Ovary (tissue), 9 donors: ENCODE data around the gene SLC2A5. TPM values are rescaled to one million over a fixed set of nuclear protein-coding genes. Genes with fewer than 3 reads are reported as not detected.
"Not testable (repeated sequence)": the region's sequence is repeated elsewhere in the genome, so short reads cannot be mapped to it uniquely, and the experiment has no call there.

Source experiments
- DNase-seq, 5 donors: peaks; one replicate each; pipeline ENCODE4 v3.0.0-alpha.2; 2019 to 2020
- H3K27ac ChIP-seq, 2 donors: fragments of 200-600 bp; one replicate each; pipeline versions ENCODE4 v1.5.1 to v1.8.0; 2019 to 2022
- H3K27me3 ChIP-seq: fragments of 200-600 bp; one replicate; pipeline ENCODE4 v1.8.0; 2022
- H3K36me3 ChIP-seq: fragments of 200-600 bp; sonication (generic); one replicate; pipeline ENCODE4 v1.5.1; 2019
- H3K4me1 ChIP-seq: one replicate; pipeline ENCODE4 v1.8.1; 2013; ENCODE audit warnings: mild to moderate bottlenecking, moderate library complexity; ENCODE audit not compliant: insufficient read depth
- H3K4me3 ChIP-seq: fragments of 200-600 bp; sonication (generic); one replicate; pipeline ENCODE4 v1.5.1; 2017
- H3K9me3 ChIP-seq, 2 donors: fragments of 200-600 bp in 1 of 2; sonication (generic) in 1 of 2; one replicate each; pipeline versions ENCODE4 v1.5.1 to v1.8.1; 2013 to 2019; ENCODE audit warnings: mild to moderate bottlenecking in 1 of 2, moderate library complexity in 1 of 2
- EP300 ChIP-seq: sonication (generic); formaldehyde crosslinking; IDR thresholded peaks from one replicate; pipeline ENCODE4 v1.6.1; 2017; ENCODE audit warnings: antibody characterized with exemption
- POLR2A ChIP-seq: fragments of 450-650 bp; IDR thresholded peaks from one replicate; pipeline ENCODE4 v1.6.1; 2017; ENCODE audit warnings: antibody characterized with exemption, mild to moderate bottlenecking, moderate library complexity
- WGBS, 3 donors: extraction: QIAGEN DNeasy Blood & Tissue Kit in 1 of 3; methylation state at CpG; one replicate each; pipeline versions ENCODE4 v1.1.5 to v1.1.7; 2013 to 2017; 5-methylcytosine and 5-hydroxymethylcytosine counted together
- intact Hi-C, 4 donors: fragments of 100-400 bp; cut with DNase I; formaldehyde crosslinking; loops; one replicate each; pipeline versions ENCODE4 v1.11.0 to v1.15.1; 2022 to 2023
- polyA plus RNA-seq, 2 donors: library from polyadenylated mRNA; stranded (reverse); fragments of 200-250 nt in 1 of 2; fragments of 350-450 nt in 1 of 2; fragmentation: Illumina TruSeq in 1 of 2; extraction: RNeasy Lipid Tissue Mini Kit (QIAGEN cat#74804) in 1 of 2; gene quantifications; one replicate each; pipeline ENCODE4 v1.2.3, GENCODE V29; 2013 to 2014
- total RNA-seq, 7 donors: library from RNA; depleted of rRNA in 2 of 7; stranded (reverse); fragments of >200 nt in 2 of 7; fragmentation: NEBNext Ultra II Directional in 3 of 7; extraction: Animal tissue kit (Norgen Biotek cat#: 25700) in 3 of 7; gene quantifications; one replicate each; pipeline versions ENCODE4 v1.1.0 to v1.2.4, GENCODE V29; 2016 to 2023
- TF ChIP-seq, protein P1 (sequence below), 3 donors: fragments of 450-650 bp in 2 of 3; fragments of 200-600 bp in 1 of 3; IDR thresholded peaks; one replicate each; pipeline versions ENCODE4 v1.5.1 to v1.8.0; 2016 to 2022; ENCODE audit warnings: antibody characterized with exemption in 3 of 3, mild to moderate bottlenecking in 1 of 3
- donor health status: DM: no; HTN: no; CAD: no; lungs with moderate emphysema.
- donor health status: DM: no; HTN: no; CAD: no.
- donor health status: Bipolar disorder and iron deficiency.
- donor health status: DM: yes; HTN: yes; CAD: no.
- donor health status: DM: no; HTN: no; CAD: no.
- donor health status: DM: yes; HTN: yes; CAD: no.

SLC2A5 gene
- total and polyA plus RNA-seq, 9 donors = 0.64 to 19.4 (median 5.6) TPM

DNA sequence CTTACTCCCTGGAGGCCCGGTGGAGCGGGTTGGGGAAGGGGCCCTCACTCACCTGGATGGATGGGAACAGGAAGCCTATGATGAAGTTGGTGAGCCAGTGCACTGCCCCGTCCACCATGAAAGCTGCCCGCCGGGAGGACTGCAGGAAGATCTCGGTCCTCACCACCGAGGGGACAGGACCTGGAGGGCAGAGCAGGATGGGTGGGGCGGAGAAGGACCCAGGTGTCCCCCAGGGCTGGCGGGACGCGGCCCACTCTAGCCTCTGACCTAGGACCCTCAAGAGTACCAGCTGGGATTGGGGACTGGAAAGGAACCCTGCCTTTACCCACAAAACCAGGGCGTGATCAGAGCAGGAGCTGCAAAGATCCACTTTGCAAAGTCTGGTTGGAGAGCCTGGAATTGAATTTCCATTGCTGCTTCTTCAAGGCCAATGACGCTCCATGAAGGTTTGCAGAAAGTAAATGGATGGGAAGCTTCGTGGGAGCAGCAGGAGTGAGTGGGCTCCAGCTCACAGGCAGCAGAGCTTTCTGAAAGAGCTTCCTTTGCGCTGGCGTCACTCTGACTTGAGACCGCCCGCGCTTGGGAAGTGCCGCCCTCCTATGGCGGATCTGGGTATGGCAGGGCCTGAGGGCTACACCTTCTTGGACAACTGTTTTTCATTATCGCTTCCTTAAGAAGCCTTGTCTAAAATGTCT, 64.6 kb downstream of the SLC2A5 start:
- Histone ChIP-seq H3K9me3 (no peaks in the 10 kb centered on the region), H3K27me3 (no peaks in the 10 kb centered on the region), H3K36me3 (no peaks in the 10 kb centered on the region), H3K27ac (no peak overlapping the region), H3K4me3 (no peak overlapping the region), H3K4me1 (no peaks in the 10 kb centered on the region)
- TF ChIP-seq, protein P1, sequence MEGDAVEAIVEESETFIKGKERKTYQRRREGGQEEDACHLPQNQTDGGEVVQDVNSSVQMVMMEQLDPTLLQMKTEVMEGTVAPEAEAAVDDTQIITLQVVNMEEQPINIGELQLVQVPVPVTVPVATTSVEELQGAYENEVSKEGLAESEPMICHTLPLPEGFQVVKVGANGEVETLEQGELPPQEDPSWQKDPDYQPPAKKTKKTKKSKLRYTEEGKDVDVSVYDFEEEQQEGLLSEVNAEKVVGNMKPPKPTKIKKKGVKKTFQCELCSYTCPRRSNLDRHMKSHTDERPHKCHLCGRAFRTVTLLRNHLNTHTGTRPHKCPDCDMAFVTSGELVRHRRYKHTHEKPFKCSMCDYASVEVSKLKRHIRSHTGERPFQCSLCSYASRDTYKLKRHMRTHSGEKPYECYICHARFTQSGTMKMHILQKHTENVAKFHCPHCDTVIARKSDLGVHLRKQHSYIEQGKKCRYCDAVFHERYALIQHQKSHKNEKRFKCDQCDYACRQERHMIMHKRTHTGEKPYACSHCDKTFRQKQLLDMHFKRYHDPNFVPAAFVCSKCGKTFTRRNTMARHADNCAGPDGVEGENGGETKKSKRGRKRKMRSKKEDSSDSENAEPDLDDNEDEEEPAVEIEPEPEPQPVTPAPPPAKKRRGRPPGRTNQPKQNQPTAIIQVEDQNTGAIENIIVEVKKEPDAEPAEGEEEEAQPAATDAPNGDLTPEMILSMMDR (IDR thresholded peaks at IDR 0.05) = peak; percentile 66 to 83 (median 72)
- no peak for TF ChIP-seq EP300
- intact Hi-C loops = loop anchor here in 2 of 4 donors (5.0 to 10.0 kb wide), 3 partner anchors 97 to 1000 kb away; no protein-coding TSS in a partner anchor
- peak; percentile 63 to 85 (median 79) for DNase-seq
- WGBS, 3 donors = 50 to 54% (median 53%) methylated on average over 22 of the region's 22 CpGs

DNA sequence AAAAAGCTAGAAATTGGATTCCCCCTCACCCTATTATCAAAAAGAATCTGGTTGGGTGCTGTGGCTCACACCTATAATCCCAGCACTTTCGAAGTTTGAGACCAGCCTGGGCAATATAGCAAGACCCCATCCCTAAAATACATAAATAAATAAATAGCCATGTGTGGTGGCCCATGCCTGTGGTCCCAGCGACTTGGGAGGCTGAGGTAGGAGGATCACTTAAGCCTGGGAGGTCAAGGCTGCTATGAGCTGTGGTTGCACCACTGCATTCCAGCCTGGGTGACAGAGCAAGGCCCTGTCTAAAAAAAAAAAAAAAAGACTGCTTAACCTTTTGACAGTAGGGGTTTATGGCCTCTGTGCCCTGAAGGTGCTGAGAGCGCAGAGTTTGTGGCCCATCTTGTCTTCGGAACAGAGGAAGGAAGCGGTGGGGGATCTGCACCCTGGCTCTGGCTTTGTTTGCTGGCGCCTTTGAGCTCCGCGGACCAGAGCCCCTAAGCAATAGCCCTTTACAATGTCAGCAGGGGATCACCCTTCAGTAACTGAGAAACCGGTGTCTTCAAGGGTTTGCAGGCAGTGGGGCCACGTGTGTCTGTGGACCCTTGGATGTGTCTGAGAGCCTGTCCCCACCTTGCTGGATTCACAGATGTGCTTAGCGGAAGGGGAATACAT, 65.3 kb downstream of the SLC2A5 start:
- H3K4me3 ChIP-seq = no peak overlapping the region
- DNase-seq = no peak
- H3K9me3 ChIP-seq = no peaks in the 10 kb centered on the region
- TF ChIP-seq POLR2A (no peak), EP300 (no peak)
- TF ChIP-seq, protein P1 (IDR thresholded peaks at IDR 0.05) = no peak
- H3K4me1 ChIP-seq = no peaks in the 10 kb centered on the region
- no peak overlapping the region for H3K27ac ChIP-seq
- intact Hi-C loops = loop anchor here in 1 of 4 donors (10.0 kb wide), 2 partner anchors 101 to 999 kb away; no protein-coding TSS in a partner anchor
- 88 to 89% (median 88%) methylated on average over 11 of the region's 11 CpGs for WGBS, 3 donors
- H3K36me3 ChIP-seq = no peaks in the 10 kb centered on the region
- H3K27me3 ChIP-seq = no peaks in the 10 kb centered on the region

DNA sequence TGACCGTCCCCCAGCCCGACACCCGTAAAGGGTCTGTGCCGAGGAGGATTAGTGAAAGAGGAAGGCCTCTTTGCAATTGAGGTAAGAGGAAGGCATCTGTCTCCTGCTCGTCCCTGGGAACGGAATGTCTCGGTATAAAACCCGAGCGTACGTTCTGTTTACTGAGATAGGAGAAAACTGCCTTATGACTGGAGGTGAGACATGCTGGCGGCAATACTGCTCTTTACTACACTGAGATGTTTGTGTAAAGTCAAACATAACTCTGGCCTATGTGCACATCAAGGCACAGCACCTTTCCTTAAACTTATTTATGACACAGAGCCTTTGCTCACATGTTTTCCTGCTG, 67.2 kb downstream of the SLC2A5 start:
- H3K36me3 ChIP-seq, DNase-seq, H3K27ac ChIP-seq, H3K4me1 ChIP-seq, H3K9me3 ChIP-seq, H3K4me3 ChIP-seq, H3K27me3 ChIP-seq: not testable (repeated sequence)
- 90 to 95% (median 92%) methylated on average over 11 of the region's 11 CpGs for WGBS, 3 donors
- intact Hi-C loops = loop anchor here in 1 of 4 donors (10.0 kb wide), 2 partner anchors 103 to 997 kb away; no protein-coding TSS in a partner anchor

DNA sequence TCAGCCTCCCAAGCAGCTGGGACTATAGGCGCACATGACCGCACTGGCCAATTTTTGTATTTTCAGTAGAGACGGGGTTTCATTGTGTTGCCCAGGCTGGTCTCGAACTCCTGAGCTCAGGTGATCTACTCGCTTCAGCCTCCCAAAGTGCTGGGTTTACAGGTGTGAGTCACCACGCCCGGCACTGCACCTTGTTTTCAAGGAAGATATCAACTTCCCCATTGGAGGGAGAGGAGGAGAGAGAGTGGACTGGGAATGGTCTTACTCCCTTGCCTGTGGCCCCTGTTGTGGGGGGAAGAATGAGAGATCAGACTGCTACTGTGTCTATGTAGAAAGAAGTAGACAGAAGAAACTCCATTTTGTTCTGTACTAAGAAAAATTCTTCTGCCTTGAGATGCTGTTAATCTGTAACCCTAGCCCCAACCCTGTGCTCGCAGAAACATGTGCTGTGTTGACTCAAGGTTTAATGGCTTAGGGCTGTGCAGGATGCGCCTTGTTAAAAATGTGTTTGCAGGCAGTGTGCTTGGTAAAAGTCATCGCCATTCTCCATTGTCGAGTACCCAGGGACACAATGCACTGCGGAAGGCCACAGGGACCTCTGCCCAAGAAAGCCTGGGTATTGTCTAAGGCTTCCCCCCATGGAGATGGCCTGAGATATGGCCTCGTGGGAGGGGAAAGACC, 67.8 kb downstream of the SLC2A5 start:
- not testable (repeated sequence) for H3K9me3 ChIP-seq, DNase-seq, H3K4me3 ChIP-seq, H3K4me1 ChIP-seq, H3K27ac ChIP-seq, H3K36me3 ChIP-seq, H3K27me3 ChIP-seq
- WGBS, 3 donors = 84 to 91% (median 90%) methylated on average over 13 of the region's 13 CpGs
- intact Hi-C loops = loop anchor here in 1 of 4 donors (10.0 kb wide), 2 partner anchors 103 to 997 kb away; no protein-coding TSS in a partner anchor

DNA sequence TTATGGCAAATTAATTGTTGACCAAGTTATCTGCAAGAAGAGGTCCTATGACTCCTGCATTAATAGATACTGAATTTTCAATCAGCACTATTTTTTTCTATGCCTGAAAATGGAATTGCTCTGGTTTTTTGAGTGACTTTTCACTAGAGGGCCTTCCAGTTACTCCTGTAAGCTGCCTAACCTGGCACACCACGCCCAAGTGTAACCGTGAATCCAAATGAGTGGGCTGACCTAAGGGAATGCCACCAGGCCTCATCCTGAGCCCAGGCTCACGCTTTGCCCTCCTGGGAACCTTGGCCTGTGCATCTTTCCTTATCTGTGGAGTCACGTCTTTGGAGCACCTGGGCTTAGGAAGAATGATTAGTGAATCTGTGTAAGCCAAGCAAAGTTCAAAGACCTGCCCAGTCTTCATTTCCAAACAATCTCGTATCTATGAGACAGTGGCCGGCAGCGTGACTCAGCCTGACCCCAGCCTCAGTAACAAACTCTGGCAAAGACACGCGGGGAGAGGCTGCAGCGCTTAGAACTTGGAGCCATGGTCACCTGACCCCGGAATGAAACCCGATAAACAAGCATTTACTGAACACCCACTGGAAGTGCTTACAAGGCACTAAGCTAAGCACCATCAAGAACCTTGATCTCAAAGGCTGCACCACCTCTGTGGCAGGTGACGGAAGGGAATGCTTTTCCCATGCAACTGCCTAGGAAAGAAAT, 75.3 kb downstream of the SLC2A5 start:
- intact Hi-C loops, H3K36me3 ChIP-seq, H3K9me3 ChIP-seq, H3K27ac ChIP-seq, H3K4me3 ChIP-seq, H3K4me1 ChIP-seq, DNase-seq, H3K27me3 ChIP-seq: not testable (repeated sequence)
- WGBS, 3 donors = 74 to 88% (median 78%) methylated on average over 12 to 13 of the region's 13 CpGs
